ENCODE measurements around the gene TMED1.
A peak's percentile ranks its signal among the peaks of the same experiment; 100 is the strongest.
"Not testable (repeated sequence)": the region's sequence is repeated elsewhere in the genome, so short reads cannot be mapped to it uniquely, and the experiment has no call there.

The TMED1 gene

GRCh38 chr19:10861103-10861651 is 25.2 kb upstream of the TMED1 start:
- DNase-seq, result no peak

- DNase-seq, result no peak
Observed at GRCh38 chr19:10858204-10858828, 22.3 kb upstream of the TMED1 start.

GRCh38 chr19:10856899-10857298 is 20.9 kb upstream of the TMED1 start:
- not testable (repeated sequence) for DNase-seq

GRCh38 chr19:10855879-10856522 is 20.0 kb upstream of the TMED1 start:
- no peak for DNase-seq

GRCh38 chr19:10854350-10855089 is 18.5 kb upstream of the TMED1 start:
- no peak for DNase-seq

- DNase-seq, result no peak
Observed at GRCh38 chr19:10852941-10853340, 16.9 kb upstream of the TMED1 start.

- DNase-seq, result peak; percentile 88
Observed at GRCh38 chr19:10852098-10852800, 16.2 kb upstream of the TMED1 start.

GRCh38 chr19:10850631-10851030 is 14.6 kb upstream of the TMED1 start:
- no peak for DNase-seq

- no peak for DNase-seq
Observed at GRCh38 chr19:10848230-10848856, 12.3 kb upstream of the TMED1 start, which contains the start of gene C19orf38. Gene C19orf38, plus strand, starts transcription at chr19:10848415. Its CDS starts 94 bp downstream, at chr19:10848509.

GRCh38 chr19:10846500-10847202 is 10.6 kb upstream of the TMED1 start:
- DNase-seq, result no peak

- DNase-seq, result no peak
Observed at GRCh38 chr19:10842788-10843187, 6.8 kb upstream of the TMED1 start.

GRCh38 chr19:10839114-10840050 is 3.4 kb upstream of the TMED1 start:
- no peak for DNase-seq

GRCh38 chr19:10838377-10838776 is 2.4 kb upstream of the TMED1 start:
- no peak for DNase-seq

GRCh38 chr19:10837649-10838048 is 1.6 kb upstream of the TMED1 start:
- not testable (repeated sequence) for DNase-seq

GRCh38 chr19:10836479-10837330 is 693 bp upstream of the TMED1 start:
- peak; percentile 72 for DNase-seq

- no peak for DNase-seq
Observed at GRCh38 chr19:10835089-10835753, 791 bp downstream of the TMED1 start.

- DNase-seq, result no peak
Observed at GRCh38 chr19:10832939-10833296, 3.1 kb downstream of the TMED1 start.

GRCh38 chr19:10831987-10832938 is 3.7 kb downstream of the TMED1 start:
- DNase-seq, result no peak

Data from NCI-H226 (cell line).